ENCODE data around the gene TRIP6.

Gene TRIP6

GRCh38 chr7:100885440-100886141 lies 18.4 kb downstream of the TRIP6 start:
- Histone ChIP-seq H3K4me1 (ENCODE audit: control insufficient read depth, insufficient read depth, low read length) (peaks cover 25% of the 10 kb centered on the region), H3K4me3 (ENCODE audit: low read length in 2 of 2) (no peak overlapping the region), H3K9me3 (ENCODE audit: control insufficient read depth in 2 of 2, low read length in 2 of 2) (no peaks in the 10 kb centered on the region), H3K27ac (ENCODE audit: low read length) (no peak overlapping the region), H3K9ac (ENCODE audit: low read length in 2 of 2) (no peak overlapping the region), H3K27me3 (ENCODE audit: control insufficient read depth in 1 of 2, insufficient read depth in 2 of 2, low read length in 2 of 2) (no peaks in the 10 kb centered on the region), H3K36me3 (ENCODE audit: control insufficient read depth in 2 of 2, insufficient read depth in 2 of 2, low read length in 2 of 2) (peaks cover 66 to 67% of the 10 kb centered on the region in 2 donors)

DNA sequence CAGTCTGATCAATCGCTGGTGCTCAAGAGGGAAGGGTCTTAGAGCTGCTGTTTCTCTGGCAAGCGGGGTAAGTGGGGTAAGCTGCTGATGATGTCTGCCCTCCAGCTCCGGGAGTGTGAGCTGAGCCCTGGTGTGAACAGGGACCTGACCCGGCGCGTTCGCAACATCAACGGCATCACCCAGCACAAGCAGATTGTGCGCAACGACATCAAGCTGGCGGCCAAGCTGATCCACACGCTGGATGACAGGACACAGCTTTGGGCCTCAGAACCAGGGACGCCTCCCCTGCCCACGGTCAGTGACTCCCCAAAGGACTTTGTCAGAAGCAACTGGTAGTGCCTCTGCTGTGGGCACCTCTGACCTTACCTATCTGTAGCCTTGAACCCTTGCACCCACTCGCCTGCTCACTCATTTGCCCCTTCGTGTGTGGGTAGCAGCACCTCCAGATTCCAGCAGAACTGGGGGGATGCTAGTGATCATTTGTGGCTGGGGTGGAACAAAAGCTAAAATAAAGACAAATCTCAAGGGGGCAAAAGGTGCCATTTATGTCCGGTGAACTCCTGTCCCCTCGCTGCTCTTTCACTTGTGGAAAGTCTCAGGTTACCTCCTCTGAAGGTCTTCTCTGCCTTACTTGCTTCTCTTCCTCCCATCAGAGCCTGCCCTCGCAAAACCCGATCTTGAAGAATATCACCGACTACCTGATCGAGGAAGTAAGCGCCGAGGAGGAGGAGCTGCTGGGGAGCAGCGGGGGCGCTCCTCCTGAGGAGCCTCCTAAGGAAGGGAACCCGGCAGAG lies 19.2 kb downstream of the TRIP6 start:
- peaks cover 31% of the 10 kb centered on the region for H3K4me1 ChIP-seq (ENCODE audit: control insufficient read depth, insufficient read depth, low read length)
- H3K9ac ChIP-seq (ENCODE audit: low read length in 2 of 2) = no peak overlapping the region
- H3K4me3 ChIP-seq (ENCODE audit: low read length in 2 of 2) = no peak overlapping the region
- H3K9me3 ChIP-seq (ENCODE audit: control insufficient read depth in 2 of 2, low read length in 2 of 2) = no peaks in the 10 kb centered on the region
- peaks cover 63 to 65% of the 10 kb centered on the region in 2 donors for H3K36me3 ChIP-seq (ENCODE audit: control insufficient read depth in 2 of 2, insufficient read depth in 2 of 2, low read length in 2 of 2)
- H3K27ac ChIP-seq (ENCODE audit: low read length) = no peak overlapping the region
- H3K27me3 ChIP-seq (ENCODE audit: control insufficient read depth in 1 of 2, insufficient read depth in 2 of 2, low read length in 2 of 2) = no peaks in the 10 kb centered on the region

- Histone ChIP-seq H3K27me3 (ENCODE audit: control insufficient read depth in 1 of 2, insufficient read depth in 2 of 2, low read length in 2 of 2) (no peaks in the 10 kb centered on the region), H3K36me3 (ENCODE audit: control insufficient read depth in 2 of 2, insufficient read depth in 2 of 2, low read length in 2 of 2) (peaks cover 57 to 60% of the 10 kb centered on the region in 2 donors), H3K9ac (ENCODE audit: low read length in 2 of 2) (no peak overlapping the region), H3K9me3 (ENCODE audit: control insufficient read depth in 2 of 2, low read length in 2 of 2) (no peaks in the 10 kb centered on the region), H3K27ac (ENCODE audit: low read length) (no peak overlapping the region), H3K4me1 (ENCODE audit: control insufficient read depth, insufficient read depth, low read length) (peaks cover 31% of the 10 kb centered on the region), H3K4me3 (ENCODE audit: low read length in 2 of 2) (no peak overlapping the region)
Measured at GRCh38 chr7:100886936-100887515, 19.8 kb downstream of the TRIP6 start.

DNA sequence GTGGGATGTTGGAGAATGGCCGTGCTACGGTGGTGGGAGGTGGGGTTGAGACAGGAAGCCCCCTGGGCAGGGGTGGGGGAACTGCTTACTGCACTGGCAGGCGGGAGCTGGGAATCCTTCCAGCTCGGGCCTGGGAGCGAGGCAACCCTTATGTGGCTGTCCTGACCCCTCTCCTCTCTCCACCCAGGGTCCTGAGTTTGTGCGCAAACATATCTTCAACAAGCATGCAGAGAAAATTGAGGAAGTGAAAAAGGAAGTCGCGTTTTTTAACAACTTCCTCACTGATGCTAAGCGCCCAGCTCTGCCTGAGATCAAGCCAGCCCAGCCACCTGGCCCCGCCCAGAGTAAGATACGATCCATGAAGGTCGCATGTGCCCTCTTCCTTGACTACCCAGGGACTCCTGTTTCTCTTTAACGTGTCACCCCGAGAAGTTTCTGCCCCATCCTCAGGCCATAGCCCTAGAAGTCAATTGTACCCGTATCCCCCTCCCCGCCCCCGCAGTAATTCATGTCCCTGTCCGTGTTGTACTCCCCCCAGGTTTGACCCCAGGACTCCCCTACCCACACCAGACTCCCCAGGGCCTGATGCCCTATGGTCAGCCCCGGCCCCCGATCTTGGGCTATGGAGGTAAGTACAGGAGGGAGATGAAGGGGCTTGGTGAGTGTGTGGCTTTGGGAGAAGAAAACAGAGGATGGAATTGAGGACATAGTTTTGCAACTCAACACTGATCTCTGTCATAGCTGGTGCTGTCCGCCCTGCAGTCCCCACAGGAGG lies 20.5 kb downstream of the TRIP6 start:
- H3K36me3 ChIP-seq (ENCODE audit: control insufficient read depth in 2 of 2, insufficient read depth in 2 of 2, low read length in 2 of 2) = peaks cover 52 to 54% of the 10 kb centered on the region in 2 donors
- no peak overlapping the region for H3K4me3 ChIP-seq (ENCODE audit: low read length in 2 of 2)
- no peaks in the 10 kb centered on the region for H3K9me3 ChIP-seq (ENCODE audit: control insufficient read depth in 2 of 2, low read length in 2 of 2)
- no peak overlapping the region for H3K27ac ChIP-seq (ENCODE audit: low read length)
- H3K4me1 ChIP-seq (ENCODE audit: control insufficient read depth, insufficient read depth, low read length) = peaks cover 31% of the 10 kb centered on the region
- peak overlapping the region in 1 of 2 donors; percentile 29 for H3K9ac ChIP-seq (ENCODE audit: low read length in 2 of 2)
- no peaks in the 10 kb centered on the region for H3K27me3 ChIP-seq (ENCODE audit: control insufficient read depth in 1 of 2, insufficient read depth in 2 of 2, low read length in 2 of 2)

GRCh38 chr7:100888291-100888987 lies 21.3 kb downstream of the TRIP6 start:
- peaks cover 47 to 50% of the 10 kb centered on the region in 2 donors for H3K36me3 ChIP-seq (ENCODE audit: control insufficient read depth in 2 of 2, insufficient read depth in 2 of 2, low read length in 2 of 2)

GRCh38 chr7:100888988-100889750 lies 22.0 kb downstream of the TRIP6 start, which contains the start of gene UFSP1:
Gene UFSP1, minus strand, starts transcription at chr7:100889715. Its CDS starts 444 bp downstream, at chr7:100889271.
- H3K27ac ChIP-seq (ENCODE audit: low read length) = peak within 1 kb of the TSS; percentile 76

More at GRCh38 chr7:100888291-100888987, 21.3 kb downstream of the TRIP6 start:
- peaks cover 31% of the 10 kb centered on the region for H3K4me1 ChIP-seq (ENCODE audit: control insufficient read depth, insufficient read depth, low read length)
- peak overlapping the region; percentile 61 to 78 for H3K4me3 ChIP-seq (ENCODE audit: low read length in 2 of 2)
- no peaks in the 10 kb centered on the region for H3K27me3 ChIP-seq (ENCODE audit: control insufficient read depth in 1 of 2, insufficient read depth in 2 of 2, low read length in 2 of 2)
- H3K9ac ChIP-seq (ENCODE audit: low read length in 2 of 2) = peak overlapping the region; percentile 21 to 82
- H3K27ac ChIP-seq (ENCODE audit: low read length) = peak overlapping the region; percentile 76
- no peaks in the 10 kb centered on the region for H3K9me3 ChIP-seq (ENCODE audit: control insufficient read depth in 2 of 2, low read length in 2 of 2)

DNA sequence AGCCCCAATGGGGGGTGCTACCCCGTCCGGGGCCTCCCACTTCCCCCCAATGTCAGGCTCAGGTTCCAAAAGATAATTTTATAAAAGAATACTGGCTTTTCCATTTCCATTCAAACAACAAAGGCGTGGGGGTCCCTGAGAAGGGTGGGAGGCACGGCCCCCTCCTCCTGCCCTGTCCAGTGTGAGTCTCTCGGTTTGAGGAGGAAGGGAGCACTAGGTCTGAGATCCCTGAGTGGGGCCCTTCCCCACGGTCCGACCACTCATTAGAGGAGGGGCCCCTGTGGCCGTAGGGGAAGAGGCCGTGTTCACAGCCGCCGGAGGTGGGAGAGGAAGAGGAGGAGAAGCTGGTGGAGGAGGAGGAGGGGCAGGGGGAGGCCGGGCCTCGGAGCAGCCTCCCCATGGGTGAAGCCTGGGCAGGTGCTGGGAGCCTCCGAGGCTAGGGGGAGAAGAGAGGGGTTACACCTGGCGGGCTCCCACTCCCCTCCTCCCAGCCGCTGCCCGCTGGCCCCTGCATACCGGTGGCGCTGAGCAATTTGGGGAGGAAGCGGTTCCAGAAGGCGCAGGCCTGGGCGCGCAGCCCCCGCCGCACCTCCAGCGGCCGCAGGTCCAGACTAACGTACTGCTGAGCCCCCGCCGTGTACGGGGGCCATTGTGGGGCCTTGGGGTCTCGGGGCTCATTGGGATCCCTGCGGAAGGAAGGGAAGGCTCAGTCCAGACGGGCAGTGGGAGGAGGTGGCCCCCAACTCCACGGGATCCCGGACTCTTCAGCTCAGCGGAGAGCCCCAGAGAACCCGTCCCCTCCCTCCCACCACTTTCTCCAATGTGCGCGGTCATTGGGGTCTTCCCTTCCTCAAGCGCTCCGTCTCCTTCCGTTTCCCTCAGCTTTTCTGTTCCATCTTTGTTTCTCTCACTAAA lies 23.7 kb downstream of the TRIP6 start:
- Histone ChIP-seq H3K9me3 (ENCODE audit: control insufficient read depth in 2 of 2, low read length in 2 of 2) (no peaks in the 10 kb centered on the region), H3K36me3 (ENCODE audit: control insufficient read depth in 2 of 2, insufficient read depth in 2 of 2, low read length in 2 of 2) (peaks cover 22 to 27% of the 10 kb centered on the region in 2 donors), H3K27ac (ENCODE audit: low read length) (peak overlapping the region; percentile 70), H3K9ac (ENCODE audit: low read length in 2 of 2) (peak overlapping the region; percentile 51 to 66), H3K4me1 (ENCODE audit: control insufficient read depth, insufficient read depth, low read length) (peaks cover 43% of the 10 kb centered on the region), H3K27me3 (ENCODE audit: control insufficient read depth in 1 of 2, insufficient read depth in 2 of 2, low read length in 2 of 2) (peaks cover under 1 to 10% of the 10 kb centered on the region in 2 donors), H3K4me3 (ENCODE audit: low read length in 2 of 2) (peak overlapping the region; percentile 79 to 81)

More at GRCh38 chr7:100888988-100889750, 22.0 kb downstream of the TRIP6 start, which contains the start of gene UFSP1:
- Histone ChIP-seq H3K36me3 (ENCODE audit: control insufficient read depth in 2 of 2, insufficient read depth in 2 of 2, low read length in 2 of 2) (peaks cover 39 to 43% of the 10 kb centered on the region in 2 donors), H3K4me1 (ENCODE audit: control insufficient read depth, insufficient read depth, low read length) (peaks cover 31% of the 10 kb centered on the region), H3K4me3 (ENCODE audit: low read length in 2 of 2) (peak within 1 kb of the TSS; percentile 79 to 81), H3K27me3 (ENCODE audit: control insufficient read depth in 1 of 2, insufficient read depth in 2 of 2, low read length in 2 of 2) (no peaks in the 10 kb centered on the region), H3K9me3 (ENCODE audit: control insufficient read depth in 2 of 2, low read length in 2 of 2) (no peaks in the 10 kb centered on the region), H3K9ac (ENCODE audit: low read length in 2 of 2) (peak within 1 kb of the TSS; percentile 80 to 82)

GRCh38 chr7:100891568-100892247 lies 24.5 kb downstream of the TRIP6 start:
- H3K4me1 ChIP-seq (ENCODE audit: control insufficient read depth, insufficient read depth, low read length) = peaks cover 51% of the 10 kb centered on the region
- H3K36me3 ChIP-seq (ENCODE audit: control insufficient read depth in 2 of 2, insufficient read depth in 2 of 2, low read length in 2 of 2) = peaks cover 14 to 19% of the 10 kb centered on the region in 2 donors
- H3K27ac ChIP-seq (ENCODE audit: low read length) = no peak overlapping the region
- H3K27me3 ChIP-seq (ENCODE audit: control insufficient read depth in 1 of 2, insufficient read depth in 2 of 2, low read length in 2 of 2) = peaks cover 7 to 18% of the 10 kb centered on the region in 2 donors
- H3K9ac ChIP-seq (ENCODE audit: low read length in 2 of 2) = no peak overlapping the region
- H3K4me3 ChIP-seq (ENCODE audit: low read length in 2 of 2) = no peak overlapping the region
- no peaks in the 10 kb centered on the region for H3K9me3 ChIP-seq (ENCODE audit: control insufficient read depth in 2 of 2, low read length in 2 of 2)

Measured in stomach smooth muscle (tissue), 2 donors.